ENCODE measurements around the gene TACR1.

TACR1 gene

DNA sequence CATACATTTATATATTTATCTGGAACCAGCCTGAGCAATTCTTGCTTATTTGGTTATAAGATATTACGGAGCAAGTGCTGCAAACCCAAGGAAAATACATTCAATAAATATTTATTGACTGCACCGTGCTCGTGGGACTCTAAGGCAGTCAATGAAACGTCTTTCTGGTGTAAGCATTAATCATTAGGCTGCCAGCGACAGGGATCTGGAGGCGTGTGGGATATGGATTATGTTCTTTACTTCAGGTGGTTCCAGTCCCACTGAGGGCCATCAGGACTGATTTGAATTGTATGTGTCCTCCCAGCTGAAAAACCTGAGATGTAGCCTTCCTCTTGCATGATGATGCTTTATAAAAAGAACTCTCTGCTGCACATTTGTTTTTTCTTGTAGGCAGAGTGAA is 75.4 kb downstream of the TACR1 start:
- ChIA-PET CTCF (no interaction called here), POLR2A (no interaction called here)
- TF ChIP-seq ELF4 (IDR thresholded peaks at IDR 0.05) (no peak), FOXK2 (IDR thresholded peaks at IDR 0.05) (no peak), FOXA1 (IDR thresholded peaks at IDR 0.05) (no peak), CTBP1 (IDR thresholded peaks at IDR 0.05; ENCODE audit: borderline replicate concordance) (no peak), SP1 (IDR thresholded peaks at IDR 0.05) (no peak), L3MBTL2 (conservative IDR thresholded peaks at IDR 0.05) (no peak), FOXM1 (IDR thresholded peaks at IDR 0.05; ENCODE audit: borderline replicate concordance) (no peak), HDGF (IDR thresholded peaks at IDR 0.05; ENCODE audit: borderline replicate concordance) (no peak), ZNF384 (IDR thresholded peaks at IDR 0.05) (no peak), SUZ12 (IDR thresholded peaks at IDR 0.05) (no peak)
- TF ChIP-seq, protein P1, sequence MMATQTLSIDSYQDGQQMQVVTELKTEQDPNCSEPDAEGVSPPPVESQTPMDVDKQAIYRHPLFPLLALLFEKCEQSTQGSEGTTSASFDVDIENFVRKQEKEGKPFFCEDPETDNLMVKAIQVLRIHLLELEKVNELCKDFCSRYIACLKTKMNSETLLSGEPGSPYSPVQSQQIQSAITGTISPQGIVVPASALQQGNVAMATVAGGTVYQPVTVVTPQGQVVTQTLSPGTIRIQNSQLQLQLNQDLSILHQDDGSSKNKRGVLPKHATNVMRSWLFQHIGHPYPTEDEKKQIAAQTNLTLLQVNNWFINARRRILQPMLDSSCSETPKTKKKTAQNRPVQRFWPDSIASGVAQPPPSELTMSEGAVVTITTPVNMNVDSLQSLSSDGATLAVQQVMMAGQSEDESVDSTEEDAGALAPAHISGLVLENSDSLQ (IDR thresholded peaks at IDR 0.05), result no peak
- no peak for DNase-seq (ENCODE audit: extremely low spot score)

DNA sequence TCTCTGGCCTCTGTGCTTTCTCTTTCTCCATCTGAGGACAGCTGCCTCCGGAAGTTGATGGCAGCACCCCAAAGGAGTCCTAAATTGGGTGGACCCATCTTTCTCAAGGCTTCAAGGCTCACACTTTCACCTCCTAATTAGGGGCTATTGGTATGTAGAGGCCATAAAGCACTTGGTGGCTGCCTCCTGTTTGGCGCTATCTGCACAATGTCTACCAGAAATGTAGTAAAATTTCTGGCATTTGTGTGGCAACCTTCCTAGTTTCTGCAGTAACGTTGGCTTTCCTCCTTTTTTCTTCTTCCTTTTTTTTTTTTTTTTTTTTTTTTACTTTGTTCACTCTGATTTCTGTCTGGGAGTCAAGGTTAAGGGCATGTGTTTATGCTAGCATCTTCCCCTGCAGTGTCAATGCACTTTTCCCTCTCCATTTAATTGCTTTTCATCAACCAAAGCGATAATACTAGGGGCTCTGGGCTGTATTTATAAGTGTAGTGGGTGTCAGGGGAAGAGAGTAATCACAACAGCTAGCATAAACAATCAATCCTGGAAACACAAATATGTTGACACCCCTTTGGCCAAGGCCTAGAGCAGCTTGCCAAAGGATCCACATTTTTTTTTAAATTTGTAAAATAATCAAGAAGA is 86.0 kb downstream of the TACR1 start:
- TF ChIP-seq ZNF384 (IDR thresholded peaks at IDR 0.05) (no peak), FOXK2 (IDR thresholded peaks at IDR 0.05) (no peak), ELF4 (IDR thresholded peaks at IDR 0.05) (no peak), CTBP1 (IDR thresholded peaks at IDR 0.05; ENCODE audit: borderline replicate concordance) (no peak), SUZ12 (IDR thresholded peaks at IDR 0.05) (no peak), TARDBP (IDR thresholded peaks at IDR 0.05) (no peak), ARNT (IDR thresholded peaks at IDR 0.05) (no peak), L3MBTL2 (conservative IDR thresholded peaks at IDR 0.05) (no peak), SP1 (IDR thresholded peaks at IDR 0.05) (no peak), LEF1 (IDR thresholded peaks at IDR 0.05; ENCODE audit: borderline replicate concordance) (no peak), HDGF (IDR thresholded peaks at IDR 0.05; ENCODE audit: borderline replicate concordance) (no peak), FOXA1 (IDR thresholded peaks at IDR 0.05) (no peak)
- TF ChIP-seq, protein P1 (IDR thresholded peaks at IDR 0.05), result no peak
- no peak for DNase-seq (ENCODE audit: extremely low spot score)
- ChIA-PET CTCF (no interaction called here), POLR2A (no interaction called here)

DNA sequence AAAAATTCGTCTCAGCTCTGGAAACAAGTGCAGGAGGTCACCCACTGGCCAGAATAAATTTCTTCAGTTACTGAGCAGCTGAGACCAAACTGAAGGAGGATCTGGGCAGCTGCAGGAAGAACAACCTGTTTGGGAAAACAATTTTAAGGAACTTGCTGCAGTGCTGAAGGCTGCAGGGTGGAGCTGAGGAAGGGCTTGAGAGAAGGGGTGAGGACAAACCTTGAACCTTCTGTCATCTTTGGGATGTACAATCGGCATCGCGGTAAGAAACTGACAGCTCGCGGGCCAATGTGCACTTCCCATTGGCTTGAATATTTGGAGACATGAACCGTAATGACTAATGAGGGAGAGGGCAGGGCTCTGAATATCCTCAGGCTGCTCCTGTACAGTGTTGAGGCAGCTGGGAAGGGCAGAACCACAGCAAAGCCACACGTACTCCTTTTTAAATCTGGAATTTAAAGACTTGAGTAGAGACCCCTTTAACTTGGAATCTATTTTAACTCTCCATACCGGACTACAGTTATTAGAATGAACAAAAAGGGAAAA is 90.3 kb downstream of the TACR1 start:
- DNase-seq (ENCODE audit: extremely low spot score), result no peak
- ChIA-PET POLR2A (no interaction called here), CTCF (interaction anchor here (1.5 kb wide), 1 partner anchor 9 kb away, joined by 8 read pairs; no protein-coding TSS in a partner anchor)
- TF ChIP-seq ARNT (IDR thresholded peaks at IDR 0.05), result no peak

DNA sequence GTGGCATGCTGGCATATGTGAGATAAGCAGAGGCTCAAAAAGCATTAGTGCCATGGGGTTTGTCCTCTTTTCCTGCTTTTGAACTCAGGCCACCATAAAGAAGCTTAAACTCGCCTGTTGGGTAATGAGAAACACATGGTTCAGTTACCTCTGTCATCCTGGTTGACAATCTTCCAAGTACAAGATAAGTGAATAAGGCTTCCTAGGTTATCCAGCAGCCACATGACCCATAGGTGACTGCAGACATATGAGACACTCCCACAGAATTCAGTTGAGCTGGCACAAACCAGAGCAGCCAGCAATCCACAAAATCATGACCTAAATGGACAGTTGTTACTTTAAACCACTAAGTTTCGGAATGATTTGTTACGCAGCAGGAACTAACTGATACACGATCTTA is 97.3 kb downstream of the TACR1 start:
- no peak for DNase-seq (ENCODE audit: extremely low spot score)
- TF ChIP-seq LEF1 (IDR thresholded peaks at IDR 0.05; ENCODE audit: borderline replicate concordance), result no peak
- no peak for TF ChIP-seq FOXA1 (IDR thresholded peaks at IDR 0.05)
- TF ChIP-seq BHLHE40 (IDR thresholded peaks at IDR 0.05; ENCODE audit: borderline replicate concordance), result no peak
- TF ChIP-seq ELF4 (IDR thresholded peaks at IDR 0.05), result no peak
- no peak for TF ChIP-seq ARNT (IDR thresholded peaks at IDR 0.05)
- no peak for TF ChIP-seq L3MBTL2 (conservative IDR thresholded peaks at IDR 0.05)
- no peak for TF ChIP-seq TARDBP (IDR thresholded peaks at IDR 0.05)
- no peak for TF ChIP-seq SUZ12 (IDR thresholded peaks at IDR 0.05)
- TF ChIP-seq, protein P1 (IDR thresholded peaks at IDR 0.05), result no peak
- CTCF ChIA-PET, result no interaction called here
- POLR2A ChIA-PET, result no interaction called here

DNA sequence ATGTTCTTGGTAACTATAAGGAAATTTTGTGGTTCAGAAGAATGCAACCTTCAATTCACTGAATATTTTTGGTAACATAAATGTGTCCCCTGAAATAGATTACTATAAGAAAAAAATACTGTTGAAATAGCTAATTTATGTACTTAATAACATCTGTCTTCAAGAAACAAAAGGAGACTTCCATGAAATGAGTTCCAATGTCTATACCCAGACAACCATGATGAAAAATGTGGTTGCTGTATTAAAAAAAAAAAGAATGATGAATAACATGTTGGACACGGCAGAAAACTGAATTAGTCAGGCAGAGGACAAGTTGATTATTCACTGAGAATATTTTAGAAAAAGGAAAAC is 98.5 kb downstream of the TACR1 start:
- POLR2A ChIA-PET, result no interaction called here
- no peak for DNase-seq (ENCODE audit: extremely low spot score)
- no peak for TF ChIP-seq NFRKB (IDR thresholded peaks at IDR 0.05)
- TF ChIP-seq FOXA1 (IDR thresholded peaks at IDR 0.05), result no peak
- TF ChIP-seq ARNT (IDR thresholded peaks at IDR 0.05), result no peak
- TF ChIP-seq, protein P1 (IDR thresholded peaks at IDR 0.05), result no peak
- TF ChIP-seq FOXK2 (IDR thresholded peaks at IDR 0.05), result no peak
- TF ChIP-seq BHLHE40 (IDR thresholded peaks at IDR 0.05; ENCODE audit: borderline replicate concordance), result no peak
- no peak for TF ChIP-seq HDGF (IDR thresholded peaks at IDR 0.05; ENCODE audit: borderline replicate concordance)
- TF ChIP-seq SUZ12 (IDR thresholded peaks at IDR 0.05), result no peak
- TF ChIP-seq ELF4 (IDR thresholded peaks at IDR 0.05), result no peak
- no peak for TF ChIP-seq L3MBTL2 (conservative IDR thresholded peaks at IDR 0.05)
- no peak for TF ChIP-seq SP1 (IDR thresholded peaks at IDR 0.05)
- TF ChIP-seq LEF1 (IDR thresholded peaks at IDR 0.05; ENCODE audit: borderline replicate concordance), result no peak
- no peak for TF ChIP-seq ZNF384 (IDR thresholded peaks at IDR 0.05)
- TF ChIP-seq FOXM1 (IDR thresholded peaks at IDR 0.05; ENCODE audit: borderline replicate concordance), result no peak
- no peak for TF ChIP-seq CTBP1 (IDR thresholded peaks at IDR 0.05; ENCODE audit: borderline replicate concordance)
- no peak for TF ChIP-seq TARDBP (IDR thresholded peaks at IDR 0.05)
- CTCF ChIA-PET, result interaction anchor here (1.8 kb wide), 1 partner anchor 8 kb away, joined by 8 read pairs; no protein-coding TSS in a partner anchor
